GM12878 (cell line): ENCODE measurements around the gene STARD5. TPM values are rescaled to one million over a fixed set of nuclear protein-coding genes. Genes with fewer than 3 reads are reported as not detected.

Source experiments
- BMI1 ChIP-seq: fragments of 450-650 bp; IDR thresholded peaks from 2 replicates; pipeline ENCODE4 v1.6.1; 2016; ENCODE audit warnings: mild to moderate bottlenecking, moderate library complexity, borderline replicate concordance
- CREB1 ChIP-seq: IDR thresholded peaks from 2 replicates; pipeline ENCODE4 v1.6.1; 2012; ENCODE audit warnings: low read depth, mild to moderate bottlenecking, inconsistent platforms
- DPF2 ChIP-seq: fragments of 450-650 bp; IDR thresholded peaks from 2 replicates; pipeline ENCODE4 v1.6.1; 2017; ENCODE audit warnings: mild to moderate bottlenecking
- ESRRA ChIP-seq: IDR thresholded peaks from 2 replicates; pipeline ENCODE4 v1.6.1; 2012; ENCODE audit warnings: mild to moderate bottlenecking, low read length, improper control_type of control experiment
- IKZF1 ChIP-seq: fragments of 450-650 bp; conservative IDR thresholded peaks from 2 replicates; pipeline ENCODE4 v1.6.1; 2017; ENCODE audit warnings: antibody characterized with exemption, mild to moderate bottlenecking
- LARP7 ChIP-seq: fragments of 450-650 bp; IDR thresholded peaks from 2 replicates; pipeline ENCODE4 v1.6.1; 2017; ENCODE audit warnings: mild to moderate bottlenecking
- MEF2A ChIP-seq: IDR thresholded peaks from 2 replicates; pipeline ENCODE4 v1.6.1; 2011; ENCODE audit warnings: low read depth, mild to moderate bottlenecking, low read length, moderate library complexity; ENCODE audit not compliant: insufficient read depth
- MXI1 ChIP-seq: fragments of 150-350 bp; IDR thresholded peaks from 2 replicates; pipeline ENCODE4 v1.6.1; 2011; ENCODE audit warnings: low read depth, mild to moderate bottlenecking, inconsistent platforms, low read length, improper control_type of control experiment
- RAD21 ChIP-seq: IDR thresholded peaks from 2 replicates; pipeline ENCODE4 v1.6.1; 2011; ENCODE audit warnings: mild to moderate bottlenecking, low read depth, low read length, moderate library complexity; ENCODE audit not compliant: insufficient read depth
- RAD51 ChIP-seq: fragments of 450-650 bp; IDR thresholded peaks from 2 replicates; pipeline ENCODE4 v1.6.1; 2016; ENCODE audit warnings: moderate library complexity, mild to moderate bottlenecking, inconsistent platforms
- SMC3 ChIP-seq: IDR thresholded peaks from 2 replicates; pipeline ENCODE4 v1.6.1; 2011; ENCODE audit warnings: low read length, improper control_type of control experiment, borderline replicate concordance
- SREBF1 ChIP-seq: IDR thresholded peaks from 2 replicates; pipeline ENCODE4 v1.6.1; 2012; ENCODE audit warnings: mild to moderate bottlenecking, low read length
- TCF3 ChIP-seq: IDR thresholded peaks from 2 replicates; pipeline ENCODE4 v1.6.1; 2012; ENCODE audit warnings: low read depth, mild to moderate bottlenecking, low read length, borderline replicate concordance; ENCODE audit not compliant: insufficient read depth
- polyA plus RNA-seq, 11 experiments: library from polyadenylated mRNA; depleted of rRNA in 4 of 11; unstranded in 6 of 11; stranded (reverse) in 5 of 11; fragments of >200 nt; fragmentation: Nextera tagmentation in 4 of 11; fragmentation: Illumina TruSeq in 1 of 11; extraction: Ambion mirVana in 4 of 11; extraction: Trizol in 1 of 11; gene quantifications; 1 replicate in 1 of 11; 2 replicates in 10 of 11; pipeline versions ENCODE4 v1.2.1 to v1.2.3, GENCODE V29; 2011 to 2016; ENCODE audit warnings: inconsistent platforms in 2 of 11, missing spikeins in 2 of 11, low read depth in 1 of 11
- total RNA-seq, 4 experiments: library from RNA; depleted of rRNA in 3 of 4; stranded (reverse); fragments of >200 nt in 3 of 4; fragmentation: Illumina TruSeq in 1 of 4; extraction: Trizol in 1 of 4; gene quantifications; 2 replicates each; pipeline versions ENCODE4 v1.2.1 to v1.2.3, GENCODE V29; 2013 to 2021
- TF ChIP-seq, protein P1 (sequence below): fragments of 450-650 bp; IDR thresholded peaks from 2 replicates; pipeline ENCODE4 v1.6.1; 2017; ENCODE audit warnings: mild to moderate bottlenecking, moderate library complexity
- TF ChIP-seq, protein P2 (sequence below): fragments of 450-650 bp; IDR thresholded peaks from 2 replicates; pipeline ENCODE4 v1.6.1; 2017; ENCODE audit warnings: mild to moderate bottlenecking, low read depth, inconsistent platforms; ENCODE audit not compliant: poor library complexity, severe bottlenecking
- TF ChIP-seq, protein P3 (sequence below): fragments of 450-650 bp; conservative IDR thresholded peaks from 2 replicates; pipeline ENCODE4 v1.6.1; 2017; ENCODE audit warnings: mild to moderate bottlenecking, moderate library complexity
- TF ChIP-seq, protein P4 (sequence below), 3 experiments: IDR thresholded peaks in 2 of 3; conservative IDR thresholded peaks in 1 of 3; 2 replicates each; pipeline ENCODE4 v1.5.1; 2011; ENCODE audit warnings: low read depth in 3 of 3, low read length in 3 of 3, mild to moderate bottlenecking in 3 of 3, control low read depth in 2 of 3, moderate library complexity in 2 of 3, inconsistent platforms in 1 of 3, mixed read lengths in 1 of 3; ENCODE audit not compliant: control insufficient read depth in 2 of 3, insufficient read depth in 1 of 3; ENCODE audit errors: extremely low read depth in 1 of 3

STARD5 gene
- total and polyA plus RNA-seq, 10 of the 15 experiments (the other 5 are each of a cell fraction or from before 2014, with no cell fraction given), result 2.3 to 9.4 (median 4.7) TPM

DNA sequence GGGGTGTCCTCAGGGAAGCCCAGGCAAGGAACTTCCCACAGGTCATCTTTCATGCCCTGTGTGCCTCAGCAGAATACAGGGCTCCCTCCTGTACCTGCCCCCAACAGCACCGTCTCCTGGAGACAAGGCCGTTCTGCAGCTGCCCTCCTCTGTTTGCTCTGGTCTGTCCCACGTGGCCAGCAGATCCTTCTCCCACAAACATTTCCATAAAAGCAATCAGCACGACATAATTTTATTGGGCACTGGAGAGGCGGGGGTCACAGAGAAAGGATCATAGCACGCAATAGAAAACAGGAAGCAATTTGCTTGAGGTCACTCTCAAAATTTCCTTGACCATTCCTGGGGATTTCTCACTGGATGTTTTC, 29.4 kb downstream of the STARD5 start (continued):
- TF ChIP-seq, protein P1, sequence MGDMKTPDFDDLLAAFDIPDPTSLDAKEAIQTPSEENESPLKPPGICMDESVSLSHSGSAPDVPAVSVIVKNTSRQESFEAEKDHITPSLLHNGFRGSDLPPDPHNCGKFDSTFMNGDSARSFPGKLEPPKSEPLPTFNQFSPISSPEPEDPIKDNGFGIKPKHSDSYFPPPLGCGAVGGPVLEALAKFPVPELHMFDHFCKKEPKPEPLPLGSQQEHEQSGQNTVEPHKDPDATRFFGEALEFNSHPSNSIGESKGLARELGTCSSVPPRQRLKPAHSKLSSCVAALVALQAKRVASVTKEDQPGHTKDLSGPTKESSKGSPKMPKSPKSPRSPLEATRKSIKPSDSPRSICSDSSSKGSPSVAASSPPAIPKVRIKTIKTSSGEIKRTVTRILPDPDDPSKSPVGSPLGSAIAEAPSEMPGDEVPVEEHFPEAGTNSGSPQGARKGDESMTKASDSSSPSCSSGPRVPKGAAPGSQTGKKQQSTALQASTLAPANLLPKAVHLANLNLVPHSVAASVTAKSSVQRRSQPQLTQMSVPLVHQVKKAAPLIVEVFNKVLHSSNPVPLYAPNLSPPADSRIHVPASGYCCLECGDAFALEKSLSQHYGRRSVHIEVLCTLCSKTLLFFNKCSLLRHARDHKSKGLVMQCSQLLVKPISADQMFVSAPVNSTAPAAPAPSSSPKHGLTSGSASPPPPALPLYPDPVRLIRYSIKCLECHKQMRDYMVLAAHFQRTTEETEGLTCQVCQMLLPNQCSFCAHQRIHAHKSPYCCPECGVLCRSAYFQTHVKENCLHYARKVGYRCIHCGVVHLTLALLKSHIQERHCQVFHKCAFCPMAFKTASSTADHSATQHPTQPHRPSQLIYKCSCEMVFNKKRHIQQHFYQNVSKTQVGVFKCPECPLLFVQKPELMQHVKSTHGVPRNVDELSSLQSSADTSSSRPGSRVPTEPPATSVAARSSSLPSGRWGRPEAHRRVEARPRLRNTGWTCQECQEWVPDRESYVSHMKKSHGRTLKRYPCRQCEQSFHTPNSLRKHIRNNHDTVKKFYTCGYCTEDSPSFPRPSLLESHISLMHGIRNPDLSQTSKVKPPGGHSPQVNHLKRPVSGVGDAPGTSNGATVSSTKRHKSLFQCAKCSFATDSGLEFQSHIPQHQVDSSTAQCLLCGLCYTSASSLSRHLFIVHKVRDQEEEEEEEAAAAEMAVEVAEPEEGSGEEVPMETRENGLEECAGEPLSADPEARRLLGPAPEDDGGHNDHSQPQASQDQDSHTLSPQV, result no peak
- TF ChIP-seq MXI1 (peak; percentile 57; the same call in 1 of the 2 replicates), SREBF1 (no peak), RAD51 (peak; percentile 76), DPF2 (no peak; the same call in 1 of the 2 replicates), TCF3 (no peak), ESRRA (no peak), LARP7 (peak; percentile 55), MEF2A (0 out of 2 replicates have a peak, but pooled peaks have one; percentile 11), CREB1 (no peak), IKZF1 (0 out of 2 replicates have a peak, but pooled peaks have one; percentile 7), BMI1 (peak; percentile 48; the same call in 1 of the 2 replicates), SMC3 (no peak; the same call in 1 of the 2 replicates), RAD21 (peak; percentile 41)
- TF ChIP-seq, protein P2, sequence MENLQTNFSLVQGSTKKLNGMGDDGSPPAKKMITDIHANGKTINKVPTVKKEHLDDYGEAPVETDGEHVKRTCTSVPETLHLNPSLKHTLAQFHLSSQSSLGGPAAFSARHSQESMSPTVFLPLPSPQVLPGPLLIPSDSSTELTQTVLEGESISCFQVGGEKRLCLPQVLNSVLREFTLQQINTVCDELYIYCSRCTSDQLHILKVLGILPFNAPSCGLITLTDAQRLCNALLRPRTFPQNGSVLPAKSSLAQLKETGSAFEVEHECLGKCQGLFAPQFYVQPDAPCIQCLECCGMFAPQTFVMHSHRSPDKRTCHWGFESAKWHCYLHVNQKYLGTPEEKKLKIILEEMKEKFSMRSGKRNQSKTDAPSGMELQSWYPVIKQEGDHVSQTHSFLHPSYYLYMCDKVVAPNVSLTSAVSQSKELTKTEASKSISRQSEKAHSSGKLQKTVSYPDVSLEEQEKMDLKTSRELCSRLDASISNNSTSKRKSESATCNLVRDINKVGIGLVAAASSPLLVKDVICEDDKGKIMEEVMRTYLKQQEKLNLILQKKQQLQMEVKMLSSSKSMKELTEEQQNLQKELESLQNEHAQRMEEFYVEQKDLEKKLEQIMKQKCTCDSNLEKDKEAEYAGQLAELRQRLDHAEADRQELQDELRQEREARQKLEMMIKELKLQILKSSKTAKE, result no peak
- TF ChIP-seq, protein P3, sequence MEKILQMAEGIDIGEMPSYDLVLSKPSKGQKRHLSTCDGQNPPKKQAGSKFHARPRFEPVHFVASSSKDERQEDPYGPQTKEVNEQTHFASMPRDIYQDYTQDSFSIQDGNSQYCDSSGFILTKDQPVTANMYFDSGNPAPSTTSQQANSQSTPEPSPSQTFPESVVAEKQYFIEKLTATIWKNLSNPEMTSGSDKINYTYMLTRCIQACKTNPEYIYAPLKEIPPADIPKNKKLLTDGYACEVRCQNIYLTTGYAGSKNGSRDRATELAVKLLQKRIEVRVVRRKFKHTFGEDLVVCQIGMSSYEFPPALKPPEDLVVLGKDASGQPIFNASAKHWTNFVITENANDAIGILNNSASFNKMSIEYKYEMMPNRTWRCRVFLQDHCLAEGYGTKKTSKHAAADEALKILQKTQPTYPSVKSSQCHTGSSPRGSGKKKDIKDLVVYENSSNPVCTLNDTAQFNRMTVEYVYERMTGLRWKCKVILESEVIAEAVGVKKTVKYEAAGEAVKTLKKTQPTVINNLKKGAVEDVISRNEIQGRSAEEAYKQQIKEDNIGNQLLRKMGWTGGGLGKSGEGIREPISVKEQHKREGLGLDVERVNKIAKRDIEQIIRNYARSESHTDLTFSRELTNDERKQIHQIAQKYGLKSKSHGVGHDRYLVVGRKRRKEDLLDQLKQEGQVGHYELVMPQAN, result 0 out of 2 replicates have a peak, but pooled peaks have one; percentile 23
- TF ChIP-seq, protein P4, sequence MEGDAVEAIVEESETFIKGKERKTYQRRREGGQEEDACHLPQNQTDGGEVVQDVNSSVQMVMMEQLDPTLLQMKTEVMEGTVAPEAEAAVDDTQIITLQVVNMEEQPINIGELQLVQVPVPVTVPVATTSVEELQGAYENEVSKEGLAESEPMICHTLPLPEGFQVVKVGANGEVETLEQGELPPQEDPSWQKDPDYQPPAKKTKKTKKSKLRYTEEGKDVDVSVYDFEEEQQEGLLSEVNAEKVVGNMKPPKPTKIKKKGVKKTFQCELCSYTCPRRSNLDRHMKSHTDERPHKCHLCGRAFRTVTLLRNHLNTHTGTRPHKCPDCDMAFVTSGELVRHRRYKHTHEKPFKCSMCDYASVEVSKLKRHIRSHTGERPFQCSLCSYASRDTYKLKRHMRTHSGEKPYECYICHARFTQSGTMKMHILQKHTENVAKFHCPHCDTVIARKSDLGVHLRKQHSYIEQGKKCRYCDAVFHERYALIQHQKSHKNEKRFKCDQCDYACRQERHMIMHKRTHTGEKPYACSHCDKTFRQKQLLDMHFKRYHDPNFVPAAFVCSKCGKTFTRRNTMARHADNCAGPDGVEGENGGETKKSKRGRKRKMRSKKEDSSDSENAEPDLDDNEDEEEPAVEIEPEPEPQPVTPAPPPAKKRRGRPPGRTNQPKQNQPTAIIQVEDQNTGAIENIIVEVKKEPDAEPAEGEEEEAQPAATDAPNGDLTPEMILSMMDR (IDR thresholded peaks at IDR 0.05 in 2 of 3, conservative IDR thresholded peaks at IDR 0.05 in 1 of 3; ENCODE audit: control insufficient read depth in 2 of 3, extremely low read depth in 1 of 3, insufficient read depth in 1 of 3, low read depth in 3 of 3, low read length in 3 of 3), result peak; percentile 40 to 79 (median 72)
